Naive thymus-derived CD8-positive, alpha-beta T cell (primary cell): Measurements from ENCODE around the gene ARHGEF37. TPM values are rescaled to one million over a fixed set of nuclear protein-coding genes. Genes with fewer than 3 reads are reported as not detected.
"Not testable (repeated sequence)": the region's sequence is repeated elsewhere in the genome, so short reads cannot be mapped to it uniquely, and the experiment has no call there.

ENCODE experiments used
- ATAC-seq, 2 donors: fragments of 150-1000 bp; cut with Tn5 transposase in 1 of 2; sonication (Bioruptor Pico), chemical (Tn5 transposase) in 1 of 2; 1 replicate in 1 of 2; 2 replicates in 1 of 2; pipeline ENCODE4 v1.10.0; 2021; ENCODE audit warnings: mild to moderate bottlenecking in 2 of 2, moderate library complexity in 2 of 2
- POLR2A ChIA-PET: fragments of 350-600 bp; sonication (Branson Sonifier 250); formaldehyde crosslinking; loops from one replicate; lab custom pipeline; 2021; ENCODE audit warnings: antibody characterized with exemption; lab: Charles Lee
- DNase-seq, 10 donors: peaks; one replicate each; pipeline versions ENCODE4 v3.0.0 to v3.0.0-alpha.2; 2020 to 2022
- H3K27ac Mint-ChIP-seq, 10 donors: one replicate each; pipeline ENCODE4 v1.8.0; 2020 to 2022; ENCODE audit warnings: mild to moderate bottlenecking in 10 of 10, mixed read lengths in 10 of 10, moderate library complexity in 4 of 10, inconsistent platforms in 1 of 10
- H3K27me3 Mint-ChIP-seq, 5 donors: one replicate each; pipeline ENCODE4 v1.8.0; 2021 to 2022; ENCODE audit warnings: mixed read lengths in 5 of 5
- H3K36me3 Mint-ChIP-seq, 3 donors: one replicate each; pipeline ENCODE4 v1.8.0; 2020 to 2022; ENCODE audit warnings: mixed read lengths in 3 of 3, mild to moderate bottlenecking in 2 of 3, inconsistent platforms in 1 of 3
- H3K4me1 Mint-ChIP-seq, 4 donors: one replicate each; pipeline ENCODE4 v1.8.0; 2021 to 2022; ENCODE audit warnings: mixed read lengths in 4 of 4
- H3K4me3 Mint-ChIP-seq, 10 donors: one replicate each; pipeline ENCODE4 v1.8.0; 2020 to 2022; ENCODE audit warnings: mild to moderate bottlenecking in 10 of 10, mixed read lengths in 10 of 10, moderate library complexity in 6 of 10, inconsistent platforms in 1 of 10
- H3K9me3 Mint-ChIP-seq, 9 donors: one replicate each; pipeline ENCODE4 v1.8.0; 2020 to 2022; ENCODE audit warnings: mixed read lengths in 9 of 9, mild to moderate bottlenecking in 3 of 9, inconsistent platforms in 1 of 9, moderate library complexity in 1 of 9
- polyA plus RNA-seq, 3 donors: library from polyadenylated mRNA; unstranded; fragments of 300-500 nt; fragmentation: Illumina TruSeq; gene quantifications; one replicate each; pipeline ENCODE4 v1.2.3, GENCODE V29; 2021
- total RNA-seq, 8 experiments: library from RNA in 2 of 8; stranded (reverse) in 2 of 8; gene quantifications; one replicate each; pipeline ENCODE4 v1.2.3 and lab custom pipeline; 2021 to 2026

Gene ARHGEF37
- total and polyA plus RNA-seq, 5 experiments from 2014 or later = 1.2 TPM; not detected in 4

DNA sequence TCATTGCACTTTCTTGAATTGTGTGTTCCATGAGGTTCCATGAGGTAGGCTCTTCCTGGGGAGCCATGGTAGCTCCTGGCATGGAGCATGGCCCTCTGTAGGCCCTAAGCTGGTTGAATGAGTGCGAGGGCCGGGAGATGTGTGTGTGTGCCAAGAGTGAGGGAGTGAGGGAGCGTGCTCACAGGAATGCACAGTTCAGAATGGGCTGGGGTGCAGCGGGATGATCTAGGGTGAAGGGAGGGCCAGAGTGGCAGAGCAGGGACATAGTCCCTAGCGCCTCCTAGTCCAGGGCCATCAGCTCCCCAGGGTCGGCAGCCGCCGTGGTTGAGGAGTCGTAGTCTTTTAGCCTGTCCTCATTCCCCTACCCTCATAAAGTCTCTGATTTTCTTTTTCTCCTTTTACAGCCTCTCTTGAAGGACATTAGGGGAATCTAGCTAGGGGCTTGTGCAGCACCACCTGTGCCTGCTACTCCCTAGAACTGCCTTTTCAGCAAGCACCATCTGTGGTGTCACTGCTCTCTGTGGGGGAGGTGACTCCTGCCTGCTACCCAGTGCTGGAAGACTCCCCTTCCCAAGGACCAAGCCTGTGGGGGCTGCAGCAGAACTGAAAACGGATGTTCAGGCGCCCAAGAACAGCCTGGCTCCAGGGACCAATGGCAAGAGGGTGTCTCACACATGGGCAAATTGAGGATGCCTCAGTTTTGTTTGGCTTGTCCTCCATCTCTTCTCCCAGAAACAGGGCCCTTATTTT is 83.5 kb downstream of the ARHGEF37 start:
- H3K27ac Mint-ChIP-seq = no peak overlapping the region
- H3K4me3 Mint-ChIP-seq = no peak overlapping the region
- ATAC-seq (no peak), DNase-seq (no peak)
- H3K36me3 Mint-ChIP-seq = peaks cover 0 to 19% (median 11%) of the 10 kb centered on the region in 3 donors
- POLR2A ChIA-PET = no interaction called here
- H3K9me3 Mint-ChIP-seq = peaks cover 3 to 37% (median 17%) of the 10 kb centered on the region in 9 donors
- H3K4me1 Mint-ChIP-seq = peaks cover 0 to 4% (median 2%) of the 10 kb centered on the region in 4 donors
- peaks cover 0 to 24% (median 5%) of the 10 kb centered on the region in 5 donors for H3K27me3 Mint-ChIP-seq

DNA sequence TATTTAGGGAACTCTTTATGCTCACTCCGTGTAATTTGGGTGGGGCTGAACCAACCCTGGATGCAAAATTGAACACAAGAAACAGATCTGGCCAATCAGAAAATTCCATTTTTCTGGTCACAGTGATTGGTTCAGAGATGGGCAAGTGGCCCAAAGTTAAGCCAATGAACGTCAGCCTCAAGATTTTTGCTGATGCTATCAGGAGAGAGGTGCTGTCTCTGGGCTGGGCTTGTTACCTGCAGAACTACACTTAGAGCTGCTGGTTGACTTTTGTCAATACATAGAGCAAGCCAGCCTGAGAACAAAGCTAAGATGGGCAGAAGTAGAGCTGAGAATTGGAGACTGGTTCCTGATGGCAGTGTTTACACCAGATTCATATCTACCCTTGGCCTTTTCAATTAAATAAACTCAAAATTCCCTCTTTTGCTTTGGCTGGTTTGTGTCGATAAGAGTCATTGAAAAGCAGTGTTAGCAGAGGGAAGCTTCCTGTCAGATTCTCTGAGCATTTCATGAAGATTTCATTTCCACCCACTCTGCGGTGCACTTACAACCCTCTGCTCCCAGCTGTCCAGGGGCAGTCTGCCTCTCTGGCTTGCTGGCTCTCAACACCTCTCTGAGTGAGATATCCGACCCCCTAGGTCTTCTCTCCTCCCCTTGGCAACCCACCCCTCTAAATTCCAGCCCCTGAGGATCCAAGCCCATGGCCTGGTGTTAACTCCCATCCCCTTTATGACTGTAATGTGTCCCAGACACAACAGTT is 84.3 kb downstream of the ARHGEF37 start:
- ATAC-seq (no peak), DNase-seq (no peak)
- Mint-ChIP-seq H3K36me3 (peaks cover 0 to 19% (median 11%) of the 10 kb centered on the region in 3 donors), H3K9me3 (peaks cover 3 to 37% (median 17%) of the 10 kb centered on the region in 9 donors), H3K4me1 (peaks cover 0 to 4% (median 2%) of the 10 kb centered on the region in 4 donors), H3K4me3 (no peak overlapping the region), H3K27me3 (peaks cover 0 to 17% (median 4%) of the 10 kb centered on the region in 5 donors), H3K27ac (no peak overlapping the region)
- POLR2A ChIA-PET = no interaction called here

DNA sequence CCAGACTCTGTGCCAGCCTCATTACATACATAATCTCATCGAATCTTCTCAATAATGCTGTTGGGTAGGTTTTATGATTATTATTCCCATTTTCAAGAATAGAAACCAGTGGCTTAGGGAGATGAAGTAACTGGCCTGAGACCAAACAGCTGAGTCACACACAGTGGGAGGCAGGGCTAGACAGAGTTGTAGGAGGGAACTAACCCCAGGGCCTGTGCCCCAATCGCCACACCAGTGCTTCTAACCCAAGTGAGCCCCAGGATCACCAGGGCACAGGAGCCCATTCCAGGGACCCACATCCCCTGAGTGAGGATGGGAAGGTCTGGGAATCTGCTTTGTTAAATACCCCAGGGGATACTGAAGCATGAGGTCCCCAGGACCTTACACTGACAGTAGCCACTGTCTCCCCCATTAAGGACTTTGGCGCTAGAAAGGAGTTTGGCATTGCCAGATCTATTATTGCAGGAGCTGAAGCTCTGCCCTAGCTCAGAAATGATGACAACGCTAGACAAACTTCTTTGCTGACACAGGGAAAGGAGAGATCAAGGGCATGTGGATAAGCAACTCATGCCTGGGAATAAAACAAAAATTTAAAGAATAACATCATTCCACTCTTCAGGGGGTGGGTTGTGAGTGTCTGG is 85.0 kb downstream of the ARHGEF37 start:
- no peak overlapping the region for H3K4me3 Mint-ChIP-seq
- H3K27me3 Mint-ChIP-seq = peaks cover 0 to 10% (median 3%) of the 10 kb centered on the region in 5 donors
- POLR2A ChIA-PET = interaction anchor here (1.0 kb wide), 1 partner anchor 67 kb away, joined by 3 read pairs; no protein-coding TSS in a partner anchor
- peaks cover 0 to 19% (median 12%) of the 10 kb centered on the region in 3 donors for H3K36me3 Mint-ChIP-seq
- no peak overlapping the region for H3K27ac Mint-ChIP-seq
- no peak for ATAC-seq
- no peak for DNase-seq
- peaks cover 0 to 4% (median 2%) of the 10 kb centered on the region in 4 donors for H3K4me1 Mint-ChIP-seq
- H3K9me3 Mint-ChIP-seq = peaks cover 3 to 38% (median 17%) of the 10 kb centered on the region in 9 donors

DNA sequence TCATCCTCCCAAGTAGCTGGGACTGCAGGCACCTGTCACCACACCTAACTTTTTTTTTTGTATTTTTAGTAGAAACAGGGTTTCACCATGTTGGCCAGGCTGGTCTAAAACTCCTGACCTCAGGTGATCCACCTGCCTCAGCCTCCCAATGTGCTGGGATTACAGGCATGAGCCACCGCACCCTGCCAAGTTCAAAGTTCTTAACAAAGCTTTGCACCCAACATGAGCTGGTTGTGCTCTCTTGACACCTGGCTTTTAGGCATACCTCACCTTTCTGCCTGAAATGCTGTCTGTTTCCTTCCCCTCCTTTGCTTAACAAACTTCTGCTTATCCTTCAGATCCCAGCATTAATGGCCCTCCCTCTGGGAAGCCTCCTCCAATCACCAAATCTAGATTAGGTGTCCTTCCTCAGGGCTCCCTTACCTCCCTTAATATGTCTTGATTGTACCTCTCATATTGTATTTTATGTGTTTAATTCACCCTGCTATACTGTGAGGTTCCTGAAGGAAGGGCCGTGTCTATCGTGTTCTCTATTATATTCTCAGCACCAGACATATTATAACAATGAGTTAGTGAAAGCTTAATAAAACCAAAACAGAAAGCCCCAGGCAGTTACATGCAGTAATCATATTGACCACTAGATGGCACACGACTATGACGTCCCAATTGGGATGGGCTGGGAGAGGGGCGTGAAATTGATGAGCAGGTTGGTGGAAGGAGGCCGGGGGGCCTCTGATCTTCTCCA is 86.0 kb downstream of the ARHGEF37 start:
- H3K27ac Mint-ChIP-seq = no peak overlapping the region
- peaks cover 0 to 4% (median 2%) of the 10 kb centered on the region in 4 donors for H3K4me1 Mint-ChIP-seq
- no peak overlapping the region for H3K4me3 Mint-ChIP-seq
- peaks cover 0 to 8% (median 4%) of the 10 kb centered on the region in 5 donors for H3K27me3 Mint-ChIP-seq
- peaks cover 0 to 25% (median 17%) of the 10 kb centered on the region in 3 donors for H3K36me3 Mint-ChIP-seq
- no peak for ATAC-seq
- POLR2A ChIA-PET = interaction anchor here (1.0 kb wide), 1 partner anchor 66 kb away, joined by 3 read pairs; no protein-coding TSS in a partner anchor
- H3K9me3 Mint-ChIP-seq = peaks cover 3 to 46% (median 25%) of the 10 kb centered on the region in 9 donors
- peak in 2 of 10 donors; percentile 6 to 12 for DNase-seq

DNA sequence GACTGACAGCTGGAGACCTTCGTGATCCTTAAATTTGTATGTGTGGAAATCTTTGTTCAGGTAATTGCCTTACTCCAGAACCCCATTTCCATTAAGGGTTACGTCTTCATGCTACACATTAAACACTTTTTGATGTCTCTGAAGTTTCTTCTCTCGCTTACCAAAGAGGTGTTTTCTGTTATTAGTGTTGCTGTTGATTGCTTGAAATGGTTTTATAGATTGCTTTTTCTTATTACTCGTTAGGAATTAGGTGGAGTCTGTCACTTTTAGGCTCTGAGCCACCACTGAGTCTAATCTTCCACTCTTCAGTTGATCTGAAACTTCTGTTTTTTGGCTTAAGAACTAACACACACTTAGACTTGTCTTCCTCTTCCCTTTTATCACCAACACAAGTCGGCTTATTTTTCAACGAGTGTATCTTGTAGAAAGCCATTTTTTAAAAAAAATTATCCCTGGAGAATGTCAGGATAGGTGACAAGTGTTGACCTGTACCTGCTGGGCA is 86.6 kb downstream of the ARHGEF37 start:
- no peak for ATAC-seq
- Mint-ChIP-seq H3K4me3 (no peak overlapping the region), H3K27ac (no peak overlapping the region), H3K27me3 (peaks cover 0 to 9% (median 4%) of the 10 kb centered on the region in 5 donors), H3K36me3 (peaks cover 0 to 25% (median 18%) of the 10 kb centered on the region in 3 donors), H3K9me3 (peaks cover 3 to 52% (median 25%) of the 10 kb centered on the region in 9 donors), H3K4me1 (peaks cover 0 to 4% (median 2%) of the 10 kb centered on the region in 4 donors)
- POLR2A ChIA-PET = no interaction called here
- DNase-seq = no peak

DNA sequence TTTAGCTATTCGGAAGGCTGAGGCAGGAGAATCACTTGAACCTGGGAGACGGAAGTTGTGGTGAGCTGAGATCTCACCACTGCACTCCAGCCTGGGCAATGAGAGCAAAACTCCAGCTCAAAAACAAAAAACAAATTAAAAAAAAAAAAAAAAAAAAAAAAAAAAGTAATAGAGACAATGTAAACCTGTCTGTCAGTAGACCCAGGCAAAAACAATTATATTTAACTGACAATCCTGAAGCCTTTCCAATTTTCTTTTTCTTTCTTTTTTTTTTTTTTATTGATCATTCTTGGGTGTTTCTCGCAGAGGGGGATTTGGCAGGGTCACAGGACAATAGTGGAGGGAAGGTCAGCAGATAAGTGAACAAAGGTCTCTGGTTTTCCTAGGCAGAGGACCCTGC is 88.0 kb downstream of the ARHGEF37 start:
- peaks cover 0 to 25% (median 18%) of the 10 kb centered on the region in 3 donors for H3K36me3 Mint-ChIP-seq
- peaks cover 1 to 20% (median 7%) of the 10 kb centered on the region in 5 donors for H3K27me3 Mint-ChIP-seq
- H3K4me1 Mint-ChIP-seq, H3K4me3 Mint-ChIP-seq, POLR2A ChIA-PET, ATAC-seq, DNase-seq, H3K27ac Mint-ChIP-seq: not testable (repeated sequence)
- H3K9me3 Mint-ChIP-seq = peaks cover 3 to 55% (median 25%) of the 10 kb centered on the region in 9 donors

DNA sequence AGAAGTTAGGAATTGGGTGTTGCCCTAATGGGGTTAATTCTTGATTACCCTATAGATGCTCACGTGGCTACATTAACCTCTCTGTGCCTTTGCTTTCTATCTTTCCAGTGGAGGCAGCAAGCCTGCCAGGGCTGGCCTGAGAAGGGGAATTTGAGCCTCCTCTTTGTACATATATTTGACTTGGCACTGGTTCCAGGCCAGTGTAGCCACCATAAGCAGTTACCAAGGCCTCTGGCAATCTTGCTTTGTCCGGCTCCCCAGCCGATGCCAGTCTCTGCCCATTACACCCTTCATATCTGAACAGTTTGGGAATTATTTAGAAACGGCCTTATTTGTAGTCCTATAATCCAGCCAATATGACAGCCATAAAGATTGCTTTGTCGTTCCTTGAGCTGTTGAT is 90.2 kb downstream of the ARHGEF37 start:
- Mint-ChIP-seq H3K36me3 (peaks cover 0 to 17% (median 11%) of the 10 kb centered on the region in 3 donors), H3K4me3 (no peak overlapping the region), H3K9me3 (peaks cover 3 to 46% (median 25%) of the 10 kb centered on the region in 9 donors), H3K4me1 (peaks cover 0 to 4% (median under 1%) of the 10 kb centered on the region in 4 donors), H3K27ac (no peak overlapping the region), H3K27me3 (peaks cover 2 to 25% (median 7%) of the 10 kb centered on the region in 5 donors)
- ATAC-seq = no peak
- DNase-seq = no peak
- POLR2A ChIA-PET = no interaction called here

- Mint-ChIP-seq H3K9me3 (peaks cover 0 to 32% (median 14%) of the 10 kb centered on the region in 9 donors), H3K36me3 (peaks cover 0 to 10% (median 7%) of the 10 kb centered on the region in 3 donors), H3K27me3 (peaks cover 2 to 24% (median 7%) of the 10 kb centered on the region in 5 donors), H3K27ac (no peak overlapping the region), H3K4me3 (no peak overlapping the region), H3K4me1 (peaks cover 0 to 4% (median 0%) of the 10 kb centered on the region in 4 donors)
- DNase-seq = no peak
- POLR2A ChIA-PET = no interaction called here
- no peak for ATAC-seq
Observed at GRCh38 chr5:149672701-149673476, 91.6 kb downstream of the ARHGEF37 start.

GRCh38 chr5:149674686-149675085 is 93.4 kb downstream of the ARHGEF37 start:
- ATAC-seq (no peak), DNase-seq (no peak)
- no peak overlapping the region for H3K27ac Mint-ChIP-seq
- H3K4me1 Mint-ChIP-seq = peaks cover 0 to 7% (median 0%) of the 10 kb centered on the region in 4 donors
- H3K4me3 Mint-ChIP-seq = no peak overlapping the region
- H3K36me3 Mint-ChIP-seq = peaks cover 0 to 7% (median 6%) of the 10 kb centered on the region in 3 donors
- POLR2A ChIA-PET = no interaction called here
- H3K27me3 Mint-ChIP-seq = peaks cover 2 to 24% (median 7%) of the 10 kb centered on the region in 5 donors
- H3K9me3 Mint-ChIP-seq = peaks cover 0 to 26% (median 9%) of the 10 kb centered on the region in 9 donors

DNA sequence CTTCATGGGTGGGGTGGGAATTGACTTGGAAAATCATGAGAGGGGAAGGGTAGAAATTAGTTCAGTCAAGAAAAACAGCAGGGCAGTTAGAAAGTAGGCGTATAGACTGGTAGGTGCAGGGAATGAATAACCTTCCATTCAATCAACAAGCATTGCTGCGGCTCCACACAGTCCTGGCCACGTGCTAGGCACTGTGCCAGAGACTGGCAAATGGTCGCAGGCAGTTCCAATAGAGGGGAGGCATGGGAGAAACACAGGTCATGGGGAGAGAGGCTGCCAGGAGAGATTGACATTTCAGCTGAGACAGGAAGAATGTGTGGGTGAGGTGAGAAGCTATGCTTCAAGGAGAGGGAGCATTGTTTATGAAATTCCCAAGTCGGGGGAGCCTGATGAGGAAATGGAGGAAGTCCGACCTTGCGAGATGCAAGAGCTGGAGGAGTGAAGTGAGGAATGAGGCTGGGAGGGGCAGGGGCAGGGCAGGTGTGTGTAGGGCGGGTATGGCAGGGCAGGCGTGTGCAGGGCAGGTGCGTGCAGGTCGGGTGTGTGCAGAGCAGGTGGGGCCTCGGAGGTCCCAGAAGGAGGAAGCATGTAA is 94.4 kb downstream of the ARHGEF37 start:
- Mint-ChIP-seq H3K36me3 (peaks cover 0 to 7% (median 6%) of the 10 kb centered on the region in 3 donors), H3K27ac (no peak overlapping the region), H3K4me3 (no peak overlapping the region), H3K27me3 (peaks cover 2 to 24% (median 7%) of the 10 kb centered on the region in 5 donors), H3K9me3 (peaks cover 0 to 26% (median 9%) of the 10 kb centered on the region in 9 donors), H3K4me1 (peaks cover 0 to 17% (median 0%) of the 10 kb centered on the region in 4 donors)
- POLR2A ChIA-PET = no interaction called here
- ATAC-seq (no peak), DNase-seq (no peak)
